ENCODE measurements around the gene DOC2A. TPM values are rescaled to one million over a fixed set of nuclear protein-coding genes. Genes with fewer than 3 reads are reported as not detected.

DOC2A gene
- total and polyA plus RNA-seq, 9 of the 15 experiments (the other 6 are each of a cell fraction or from before 2014, with no cell fraction given), result 0.03 to 0.38 (median 0.28) TPM; not detected in 1

DNA sequence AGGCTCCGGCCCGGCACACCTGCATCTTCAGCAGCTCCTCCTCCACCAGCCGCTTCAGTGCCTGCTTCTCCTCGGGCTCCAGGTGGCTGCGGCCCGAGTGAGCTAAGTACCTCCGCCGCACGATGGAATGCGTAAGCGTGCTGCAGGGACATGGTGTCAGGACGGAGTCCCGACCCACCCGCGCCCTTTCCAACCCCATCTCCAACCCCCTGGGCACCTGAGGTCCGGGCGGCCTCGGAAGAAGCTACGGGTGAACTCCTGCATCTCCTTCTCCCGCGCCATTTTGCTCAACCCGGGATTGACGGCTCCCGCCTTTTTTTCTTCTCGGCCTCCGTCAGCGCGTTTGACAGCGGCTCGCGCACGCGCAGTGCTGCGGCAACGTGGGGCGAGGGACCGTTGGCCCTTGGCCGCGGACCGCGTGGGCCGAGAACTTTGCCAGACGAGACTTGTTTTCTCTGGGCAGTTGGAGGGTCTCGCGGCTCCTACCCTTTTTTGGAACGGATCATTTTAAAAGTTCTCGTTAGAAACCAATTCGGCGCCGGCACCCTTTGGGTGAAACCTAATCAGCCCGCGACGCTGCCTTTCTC is 15.4 kb downstream of the DOC2A start, which contains the start of gene HIRIP3 (continued):
- TF ChIP-seq ZNF740 (CRISPR knock-in tag; IDR thresholded peaks at IDR 0.05), result no peak
- TF ChIP-seq ZNF740 (tag; IDR thresholded peaks at IDR 0.05), result no peak
- no peak for TF ChIP-seq COPS2 (conservative IDR thresholded peaks at IDR 0.05)
- peak; percentile 72; the same call in 1 of the 2 replicates for TF ChIP-seq ZNF644 (tag; IDR thresholded peaks at IDR 0.05; ENCODE audit: low read depth)
- TF ChIP-seq RBM25 (IDR thresholded peaks at IDR 0.05; ENCODE audit: low read depth, low read length, severe bottlenecking), result no peak
- peak; percentile 63 for TF ChIP-seq MTA3 (IDR thresholded peaks at IDR 0.05; ENCODE audit: borderline replicate concordance)
- no peak for TF ChIP-seq PYGO2 (tag; IDR thresholded peaks at IDR 0.05)
- TF ChIP-seq KLF6 (CRISPR knock-in tag; IDR thresholded peaks at IDR 0.05; ENCODE audit: borderline replicate concordance), result no peak
- no peak for TF ChIP-seq SMARCA4 (IDR thresholded peaks at IDR 0.05)
- no peak for TF ChIP-seq BRF1 (IDR thresholded peaks at IDR 0.05; ENCODE audit: borderline replicate concordance, extremely low read depth, insufficient read length)
- TF ChIP-seq, protein P1, sequence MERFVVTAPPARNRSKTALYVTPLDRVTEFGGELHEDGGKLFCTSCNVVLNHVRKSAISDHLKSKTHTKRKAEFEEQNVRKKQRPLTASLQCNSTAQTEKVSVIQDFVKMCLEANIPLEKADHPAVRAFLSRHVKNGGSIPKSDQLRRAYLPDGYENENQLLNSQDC (CRISPR knock-in tag; IDR thresholded peaks at IDR 0.05), result no peak
- TF ChIP-seq ZNF830 (CRISPR knock-in tag; IDR thresholded peaks at IDR 0.05), result no peak
- TF ChIP-seq, protein P2, sequence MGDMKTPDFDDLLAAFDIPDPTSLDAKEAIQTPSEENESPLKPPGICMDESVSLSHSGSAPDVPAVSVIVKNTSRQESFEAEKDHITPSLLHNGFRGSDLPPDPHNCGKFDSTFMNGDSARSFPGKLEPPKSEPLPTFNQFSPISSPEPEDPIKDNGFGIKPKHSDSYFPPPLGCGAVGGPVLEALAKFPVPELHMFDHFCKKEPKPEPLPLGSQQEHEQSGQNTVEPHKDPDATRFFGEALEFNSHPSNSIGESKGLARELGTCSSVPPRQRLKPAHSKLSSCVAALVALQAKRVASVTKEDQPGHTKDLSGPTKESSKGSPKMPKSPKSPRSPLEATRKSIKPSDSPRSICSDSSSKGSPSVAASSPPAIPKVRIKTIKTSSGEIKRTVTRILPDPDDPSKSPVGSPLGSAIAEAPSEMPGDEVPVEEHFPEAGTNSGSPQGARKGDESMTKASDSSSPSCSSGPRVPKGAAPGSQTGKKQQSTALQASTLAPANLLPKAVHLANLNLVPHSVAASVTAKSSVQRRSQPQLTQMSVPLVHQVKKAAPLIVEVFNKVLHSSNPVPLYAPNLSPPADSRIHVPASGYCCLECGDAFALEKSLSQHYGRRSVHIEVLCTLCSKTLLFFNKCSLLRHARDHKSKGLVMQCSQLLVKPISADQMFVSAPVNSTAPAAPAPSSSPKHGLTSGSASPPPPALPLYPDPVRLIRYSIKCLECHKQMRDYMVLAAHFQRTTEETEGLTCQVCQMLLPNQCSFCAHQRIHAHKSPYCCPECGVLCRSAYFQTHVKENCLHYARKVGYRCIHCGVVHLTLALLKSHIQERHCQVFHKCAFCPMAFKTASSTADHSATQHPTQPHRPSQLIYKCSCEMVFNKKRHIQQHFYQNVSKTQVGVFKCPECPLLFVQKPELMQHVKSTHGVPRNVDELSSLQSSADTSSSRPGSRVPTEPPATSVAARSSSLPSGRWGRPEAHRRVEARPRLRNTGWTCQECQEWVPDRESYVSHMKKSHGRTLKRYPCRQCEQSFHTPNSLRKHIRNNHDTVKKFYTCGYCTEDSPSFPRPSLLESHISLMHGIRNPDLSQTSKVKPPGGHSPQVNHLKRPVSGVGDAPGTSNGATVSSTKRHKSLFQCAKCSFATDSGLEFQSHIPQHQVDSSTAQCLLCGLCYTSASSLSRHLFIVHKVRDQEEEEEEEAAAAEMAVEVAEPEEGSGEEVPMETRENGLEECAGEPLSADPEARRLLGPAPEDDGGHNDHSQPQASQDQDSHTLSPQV (IDR thresholded peaks at IDR 0.05), result peak; percentile 81
- TF ChIP-seq ZKSCAN8 (CRISPR knock-in tag; IDR thresholded peaks at IDR 0.05), result peak; percentile 26; the same call in 1 of the 2 replicates
- TF ChIP-seq NCOA2 (IDR thresholded peaks at IDR 0.05; ENCODE audit: partially characterized antibody in 2 of 2), result no peak
- no peak for TF ChIP-seq ZNF347 (CRISPR knock-in tag; IDR thresholded peaks at IDR 0.05; ENCODE audit: low read depth)
- TF ChIP-seq ZNF263 (CRISPR knock-in tag; IDR thresholded peaks at IDR 0.05; ENCODE audit: borderline replicate concordance), result no peak
- TF ChIP-seq RFX7 (CRISPR knock-in tag; IDR thresholded peaks at IDR 0.05), result 0 out of 2 replicates have a peak, but pooled peaks have one; percentile 21
- TF ChIP-seq HDAC1 (IDR thresholded peaks at IDR 0.05), result peak in 1 of 2 experiments; percentile 67; a peak in 1 of 4 replicates
- TF ChIP-seq, protein P3, sequence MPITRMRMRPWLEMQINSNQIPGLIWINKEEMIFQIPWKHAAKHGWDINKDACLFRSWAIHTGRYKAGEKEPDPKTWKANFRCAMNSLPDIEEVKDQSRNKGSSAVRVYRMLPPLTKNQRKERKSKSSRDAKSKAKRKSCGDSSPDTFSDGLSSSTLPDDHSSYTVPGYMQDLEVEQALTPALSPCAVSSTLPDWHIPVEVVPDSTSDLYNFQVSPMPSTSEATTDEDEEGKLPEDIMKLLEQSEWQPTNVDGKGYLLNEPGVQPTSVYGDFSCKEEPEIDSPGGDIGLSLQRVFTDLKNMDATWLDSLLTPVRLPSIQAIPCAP (CRISPR knock-in tag; IDR thresholded peaks at IDR 0.05; ENCODE audit: borderline replicate concordance), result no peak
- TF ChIP-seq NCOA6 (IDR thresholded peaks at IDR 0.05), result no peak
- TF ChIP-seq MEIS2 (IDR thresholded peaks at IDR 0.05; ENCODE audit: partially characterized antibody), result peak; percentile 84
- no peak for TF ChIP-seq ESRRA (IDR thresholded peaks at IDR 0.05; ENCODE audit: borderline replicate concordance, low read depth)
